Activated CD4-positive, alpha-beta T cell treated with anti-CD3 and anti-CD28 coated beads for 1 hour (primary cell): ENCODE results near the gene TRAF2.
A peak's percentile ranks its signal among the peaks of the same experiment; 100 is the strongest.

ENCODE experiments used
- DNase-seq: peaks from one replicate; pipeline ENCODE4 v3.0.0-alpha.2; 2020

TRAF2 gene

GRCh38 chr9:136847826-136848392, 38.4 kb upstream of the TRAF2 start:
- DNase-seq, result no peak

- no peak for DNase-seq
Observed at GRCh38 chr9:136848393-136849037, 37.8 kb upstream of the TRAF2 start.

GRCh38 chr9:136849038-136849959, 37.0 kb upstream of the TRAF2 start, which contains the start of gene PHPT1:
PHPT1 (plus strand) TSS chr9:136849409; CDS start chr9:136849431, 22 bp downstream.
- peak; percentile 94 for DNase-seq

GRCh38 chr9:136849960-136850865, 36.1 kb upstream of the TRAF2 start:
- DNase-seq, result no peak

GRCh38 chr9:136850866-136851775, 35.2 kb upstream of the TRAF2 start:
- no peak for DNase-seq

- no peak for DNase-seq
Observed at GRCh38 chr9:136851941-136852663, 34.2 kb upstream of the TRAF2 start, which contains the start of gene MAMDC4. MAMDC4 (plus strand) TSS chr9:136852346; CDS start chr9:136852417, 71 bp downstream.

GRCh38 chr9:136852664-136853595, 33.4 kb upstream of the TRAF2 start:
- DNase-seq, result no peak

GRCh38 chr9:136853596-136854112, 32.7 kb upstream of the TRAF2 start:
- DNase-seq, result no peak

- DNase-seq, result no peak
Observed at GRCh38 chr9:136854113-136854841, 32.0 kb upstream of the TRAF2 start.

- DNase-seq, result no peak
Observed at GRCh38 chr9:136854842-136855460, 31.4 kb upstream of the TRAF2 start.

- no peak for DNase-seq
Observed at GRCh38 chr9:136855461-136856078, 30.7 kb upstream of the TRAF2 start.

- no peak for DNase-seq
Observed at GRCh38 chr9:136856079-136856476, 30.2 kb upstream of the TRAF2 start.

GRCh38 chr9:136856541-136857141, 29.7 kb upstream of the TRAF2 start:
- DNase-seq, result no peak

- DNase-seq, result no peak
Observed at GRCh38 chr9:136857166-136857565, 29.1 kb upstream of the TRAF2 start.

- DNase-seq, result no peak
Observed at GRCh38 chr9:136857581-136858412, 28.5 kb upstream of the TRAF2 start.

GRCh38 chr9:136858452-136858843, 27.9 kb upstream of the TRAF2 start:
- no peak for DNase-seq
